ENCODE results near the gene CBX5. TPM values are rescaled to one million over a fixed set of nuclear protein-coding genes. Genes with fewer than 3 reads are reported as not detected.

CBX5 gene
- total and polyA plus RNA-seq, 2 of the 8 experiments (the other 6 are each of a cell fraction or from before 2014, with no cell fraction given): 62.4 to 231 TPM

- Histone ChIP-seq H3K36me3 (ENCODE audit: control insufficient read depth in 2 of 4, insufficient read depth in 4 of 4, low read length in 3 of 4) (no peaks in the 10 kb centered on the region), H3K4me2 (ENCODE audit: insufficient read depth in 1 of 2, low read depth in 2 of 2, low read length in 2 of 2) (no peak overlapping the region), H3K4me3 (ENCODE audit: extremely low read depth in 1 of 4, insufficient read depth in 2 of 4, low read depth in 3 of 4, low read length in 4 of 4) (no peak overlapping the region), H3K23ac (ENCODE audit: insufficient read length) (no peak overlapping the region), H3K4me1 (replicated peaks in 1 of 4; ENCODE audit: control insufficient read depth in 3 of 4, insufficient read depth in 4 of 4, low read length in 3 of 4) (peaks cover 0 to 5% (median under 1%) of the 10 kb centered on the region in 4 experiments; a peak in 2 of 7 replicates), H3K79me2 (ENCODE audit: control insufficient read depth in 1 of 2, insufficient read depth in 2 of 2, low read length in 2 of 2) (no peaks in the 10 kb centered on the region), H3K4ac (replicated peaks; ENCODE audit: insufficient read length, low read depth, low read length) (no peak overlapping the region), H3K27me3 (replicated peaks in 1 of 4; ENCODE audit: control insufficient read depth in 3 of 4, extremely low read depth in 1 of 4, insufficient read depth in 3 of 4, low read length in 3 of 4) (peaks cover 8 to 42% (median 34%) of the 10 kb centered on the region in 4 experiments; a peak in 6 of 7 replicates), H3K14ac (ENCODE audit: insufficient read length) (no peak overlapping the region), H2BK120ac (replicated peaks; ENCODE audit: low read depth, low read length) (no peak overlapping the region), H3K56ac (replicated peaks; ENCODE audit: insufficient read length, low read depth, low read length) (no peak overlapping the region), H2AK5ac (ENCODE audit: low read depth, low read length) (no peak overlapping the region), H4K8ac (ENCODE audit: extremely low read depth, insufficient read depth, low read length) (no peak overlapping the region), H4K20me1 (replicated peaks in 1 of 2; ENCODE audit: control insufficient read depth in 1 of 2, insufficient read depth in 2 of 2, low read length in 2 of 2) (peaks cover 3 to 9% of the 10 kb centered on the region in 2 experiments), H3K18ac (ENCODE audit: extremely low read depth, low read length) (no peak overlapping the region), H2BK20ac (ENCODE audit: low read length) (no peak overlapping the region), H4K5ac (ENCODE audit: insufficient read length, low read depth, low read length) (no peak overlapping the region), H4K91ac (replicated peaks; ENCODE audit: insufficient read length, low read length) (no peak overlapping the region), H3K9me3 (ENCODE audit: insufficient read depth in 2 of 2, low read depth in 1 of 2, low read length in 1 of 2) (no peaks in the 10 kb centered on the region), H3K79me1 (ENCODE audit: low read depth, low read length) (no peaks in the 10 kb centered on the region), H3K23me2 (ENCODE audit: low read depth, low read length) (peaks cover 4% of the 10 kb centered on the region; the same call in 1 of the 2 replicates), H3K27ac (ENCODE audit: low read depth, low read length) (no peak overlapping the region), H2BK5ac (ENCODE audit: low read depth, low read length) (no peak overlapping the region), H2BK15ac (ENCODE audit: low read length) (no peak overlapping the region), H3K9ac (replicated peaks in 1 of 4; ENCODE audit: extremely low read depth in 1 of 4, low read depth in 3 of 4, low read length in 3 of 4) (no peak overlapping the region), H2BK12ac (ENCODE audit: low read depth, low read length) (no peak overlapping the region), H2AFZ (ENCODE audit: low read length) (no peak overlapping the region)
- ChIA-PET POLR2A (ENCODE audit: partially characterized antibody) (interaction anchor here (1.1 to 1.3 kb wide), 2 partner anchors 9 to 12 kb away, joined by 3 to 5 read pairs; no protein-coding TSS in a partner anchor), CTCF (ENCODE audit: partially characterized antibody) (interaction anchor here (0.7 to 7.9 kb wide), 44 partner anchors 7 to 283 kb away, joined by 3 to 178 read pairs (median 6); partner anchors contain the start of genes HOXC10, HOXC4, HOXC5 and HOXC8)
- TF ChIP-seq CBX5 (IDR thresholded peaks at IDR 0.05; ENCODE audit: low read depth, low read length) (no peak), CHD1 (IDR thresholded peaks at IDR 0.05; ENCODE audit: low read depth, low read length) (no peak), PHF8 (conservative IDR thresholded peaks at IDR 0.05; ENCODE audit: low read depth, low read length) (no peak), KDM4A (IDR thresholded peaks at IDR 0.05; ENCODE audit: low read depth, low read length, severe bottlenecking) (no peak), RBBP5 (IDR thresholded peaks at IDR 0.05; ENCODE audit: borderline replicate concordance, low read depth, low read length) (no peak), ZNF274 (IDR thresholded peaks at IDR 0.05; ENCODE audit: borderline replicate concordance, extremely low read depth, low read length) (no peak), TCF12 (IDR thresholded peaks at IDR 0.05; ENCODE audit: low read depth, low read length) (no peak)
- DNase-seq (ENCODE audit: low read depth in 1 of 2, low spot score in 2 of 2): no peak
- no peak for FAIRE-seq
- 70% methylated on average over 7 of the region's 7 CpGs; no CpG with 5 or more reads in 1 of the 2 experiments for WGBS, 2 experiments (ENCODE audit: extremely low coverage in 1 of 2, insufficient coverage in 1 of 2, insufficient read length in 1 of 2, insufficient replicate concordance in 2 of 2, low coverage in 1 of 2, low lambda C conversion rate in 2 of 2, missing lambda C conversion rate in 1 of 2)
Measured at GRCh38 chr12:54208591-54208990, 71.3 kb downstream of the CBX5 start.
